Fibroblast of villous mesenchyme (primary cell): Measurements from ENCODE around the gene TOR2A. TPM values are rescaled to one million over a fixed set of nuclear protein-coding genes. Genes with fewer than 3 reads are reported as not detected.
"Not testable (repeated sequence)": the region's sequence is repeated elsewhere in the genome, so short reads cannot be mapped to it uniquely, and the experiment has no call there.

Source experiments
- DNase-seq: peaks from one replicate; pipeline ENCODE4 v3.0.0-alpha.2; 2010; ENCODE audit warnings: low read depth
- H3K4me3 ChIP-seq: 2 replicates; pipeline ENCODE4 v1.5.1; 2011; ENCODE audit warnings: low read depth, mild to moderate bottlenecking, low read length
- CTCF ChIP-seq: IDR thresholded peaks from 2 replicates; pipeline ENCODE4 v1.5.1; 2012; ENCODE audit warnings: low read depth, mild to moderate bottlenecking, low read length; ENCODE audit not compliant: insufficient read depth
- total RNA-seq: library from RNA; depleted of rRNA; stranded (reverse); fragments of >200 nt; gene quantifications from 2 replicates; pipeline ENCODE4 v1.2.3, GENCODE V29; 2012

TOR2A gene
- total RNA-seq, 1 donor: 5.2 TPM

GRCh38 chr9:127761061-127761460 lies 26.0 kb upstream of the TOR2A start:
- no peak for TF ChIP-seq CTCF
- H3K4me3 ChIP-seq: no peak overlapping the region
- no peak for DNase-seq

GRCh38 chr9:127758843-127759242 lies 23.7 kb upstream of the TOR2A start:
- H3K4me3 ChIP-seq: no peak overlapping the region
- TF ChIP-seq CTCF: no peak
- no peak for DNase-seq

GRCh38 chr9:127756776-127757175 lies 21.7 kb upstream of the TOR2A start:
- not testable (repeated sequence) for H3K4me3 ChIP-seq, DNase-seq

- TF ChIP-seq CTCF: no peak
- no peak overlapping the region for H3K4me3 ChIP-seq
- no peak for DNase-seq
Measured at GRCh38 chr9:127756233-127756632, 21.1 kb upstream of the TOR2A start.

GRCh38 chr9:127755061-127756060 lies 20.3 kb upstream of the TOR2A start:
- no peak for TF ChIP-seq CTCF
- H3K4me3 ChIP-seq: no peak overlapping the region
- no peak for DNase-seq

GRCh38 chr9:127754099-127755060 lies 19.3 kb upstream of the TOR2A start:
- no peak overlapping the region for H3K4me3 ChIP-seq
- no peak for TF ChIP-seq CTCF
- no peak for DNase-seq

- no peak overlapping the region for H3K4me3 ChIP-seq
- no peak for DNase-seq
- no peak for TF ChIP-seq CTCF
Measured at GRCh38 chr9:127753622-127754021, 18.5 kb upstream of the TOR2A start.
